Measurements from ENCODE around the gene SLC25A19.

Gene SLC25A19

DNA sequence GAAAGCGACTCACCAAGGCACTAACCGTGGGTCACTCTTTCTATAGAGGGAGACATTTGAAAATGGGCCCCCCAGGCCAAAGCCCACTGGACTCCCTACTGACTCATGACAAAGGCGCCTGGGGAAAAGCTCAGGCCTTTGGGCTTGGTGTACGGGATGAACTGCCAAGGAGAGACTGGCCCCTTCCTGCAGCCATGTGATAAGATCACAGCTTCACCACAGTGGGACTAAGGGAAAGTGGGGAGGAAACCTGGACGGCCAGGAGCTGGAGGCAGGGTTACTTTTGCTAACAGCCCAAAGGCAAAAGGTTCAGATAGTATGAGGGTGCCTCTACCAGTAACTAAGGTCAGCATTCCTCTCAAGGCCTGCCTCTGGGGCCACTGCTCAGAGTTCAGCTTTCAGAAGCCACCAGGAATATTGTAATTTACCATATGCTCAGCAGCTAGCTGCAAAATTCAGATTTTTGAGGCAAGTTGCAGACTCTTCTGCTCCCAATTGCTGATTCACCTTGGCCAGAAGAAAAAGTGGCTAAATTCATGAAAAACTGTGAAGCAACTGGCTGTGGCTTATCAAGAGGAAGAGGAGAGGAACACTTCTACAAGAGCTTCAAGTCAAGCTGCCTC is 37.1 kb upstream of the SLC25A19 start:
- TF ChIP-seq, protein P1, sequence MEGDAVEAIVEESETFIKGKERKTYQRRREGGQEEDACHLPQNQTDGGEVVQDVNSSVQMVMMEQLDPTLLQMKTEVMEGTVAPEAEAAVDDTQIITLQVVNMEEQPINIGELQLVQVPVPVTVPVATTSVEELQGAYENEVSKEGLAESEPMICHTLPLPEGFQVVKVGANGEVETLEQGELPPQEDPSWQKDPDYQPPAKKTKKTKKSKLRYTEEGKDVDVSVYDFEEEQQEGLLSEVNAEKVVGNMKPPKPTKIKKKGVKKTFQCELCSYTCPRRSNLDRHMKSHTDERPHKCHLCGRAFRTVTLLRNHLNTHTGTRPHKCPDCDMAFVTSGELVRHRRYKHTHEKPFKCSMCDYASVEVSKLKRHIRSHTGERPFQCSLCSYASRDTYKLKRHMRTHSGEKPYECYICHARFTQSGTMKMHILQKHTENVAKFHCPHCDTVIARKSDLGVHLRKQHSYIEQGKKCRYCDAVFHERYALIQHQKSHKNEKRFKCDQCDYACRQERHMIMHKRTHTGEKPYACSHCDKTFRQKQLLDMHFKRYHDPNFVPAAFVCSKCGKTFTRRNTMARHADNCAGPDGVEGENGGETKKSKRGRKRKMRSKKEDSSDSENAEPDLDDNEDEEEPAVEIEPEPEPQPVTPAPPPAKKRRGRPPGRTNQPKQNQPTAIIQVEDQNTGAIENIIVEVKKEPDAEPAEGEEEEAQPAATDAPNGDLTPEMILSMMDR (conservative IDR thresholded peaks at IDR 0.05; ENCODE audit: low read depth), result no peak
- H3K27ac ChIP-seq, result peak overlapping the region; percentile 37
- POLR2A ChIA-PET (ENCODE audit: low non-redundant PET), result interaction anchor here (0.6 kb wide), 1 partner anchor 13 kb away, joined by 6 read pairs; no protein-coding TSS in a partner anchor
- DNase-seq (ENCODE audit: low spot score), result no peak
- CTCF ChIA-PET, result interaction anchor here (0.5 to 0.7 kb wide), 2 partner anchors 61 to 71 kb away, joined by 4 to 5 read pairs; no protein-coding TSS in a partner anchor

DNA sequence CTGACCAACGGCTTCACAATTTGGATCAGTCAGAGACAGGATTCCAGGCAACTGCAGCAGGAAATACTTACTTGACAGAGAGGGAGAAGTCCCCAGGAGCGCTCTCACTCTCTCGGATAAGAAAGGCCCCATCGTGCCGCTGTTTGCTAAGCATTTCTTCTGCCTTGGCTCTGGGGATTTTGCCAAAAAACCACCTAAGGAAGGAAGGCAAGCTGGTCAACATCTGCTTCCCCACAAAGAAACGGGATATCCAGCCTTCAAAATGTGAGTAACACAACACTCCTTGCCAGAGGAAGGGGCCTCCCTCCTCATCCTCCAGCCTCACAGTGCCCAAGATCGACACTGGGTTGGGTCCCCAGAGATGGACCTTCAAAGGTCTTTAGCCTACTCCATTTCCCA is 36.6 kb upstream of the SLC25A19 start:
- no peak for DNase-seq (ENCODE audit: low spot score)
- TF ChIP-seq, protein P1 (conservative IDR thresholded peaks at IDR 0.05; ENCODE audit: low read depth), result no peak
- H3K27ac ChIP-seq, result peak overlapping the region; percentile 37
- CTCF ChIA-PET, result no interaction called here
- POLR2A ChIA-PET (ENCODE audit: low non-redundant PET), result no interaction called here

DNA sequence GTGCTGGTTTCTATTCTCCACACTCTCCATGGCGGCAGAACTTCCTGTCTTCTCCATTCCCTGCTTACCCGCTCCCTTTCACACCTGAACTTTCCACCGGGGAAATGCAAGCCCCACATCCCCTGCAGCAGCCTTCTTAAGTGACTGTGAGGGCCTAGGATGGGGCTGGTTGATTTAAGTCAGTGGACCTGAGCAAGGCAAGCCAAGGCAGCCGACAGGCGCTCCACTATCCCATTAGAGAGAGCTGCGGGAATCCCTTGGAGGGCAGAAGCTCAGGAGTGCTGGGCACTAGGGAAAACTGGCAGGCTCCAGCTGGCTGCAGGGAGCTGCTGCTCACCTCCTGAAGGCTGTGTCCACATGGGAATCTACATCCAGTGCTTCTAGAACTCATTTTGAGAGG is 36.1 kb upstream of the SLC25A19 start:
- peak overlapping the region; percentile 37 for H3K27ac ChIP-seq
- TF ChIP-seq, protein P1 (conservative IDR thresholded peaks at IDR 0.05; ENCODE audit: low read depth), result no peak
- ChIA-PET POLR2A (ENCODE audit: low non-redundant PET) (no interaction called here), CTCF (no interaction called here)
- DNase-seq (ENCODE audit: low spot score), result no peak

DNA sequence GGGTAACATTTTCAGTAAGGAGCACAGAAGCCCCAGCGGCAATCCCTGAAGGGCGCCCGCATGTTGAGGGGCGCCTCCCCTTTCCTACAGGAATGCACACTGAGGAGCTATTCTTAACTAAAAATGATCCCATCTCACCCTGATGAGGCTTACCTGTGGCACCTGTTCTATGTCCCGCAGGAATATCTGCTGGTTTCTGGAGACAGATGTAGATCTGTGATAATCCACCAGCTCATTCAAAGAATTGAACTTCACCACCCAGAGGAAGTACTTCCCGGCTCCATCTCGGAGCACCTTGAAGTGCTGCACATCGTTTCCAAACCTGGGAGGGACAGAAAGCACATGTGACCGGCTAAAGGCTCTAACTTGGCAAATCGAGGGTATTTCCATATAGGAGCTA is 32.3 kb upstream of the SLC25A19 start:
- DNase-seq (ENCODE audit: low spot score), result no peak
- TF ChIP-seq, protein P1 (conservative IDR thresholded peaks at IDR 0.05; ENCODE audit: low read depth), result no peak
- no peak overlapping the region for H3K27ac ChIP-seq
- ChIA-PET CTCF (interaction anchor here (0.7 kb wide), 1 partner anchor 91 kb away, joined by 3 read pairs; no protein-coding TSS in a partner anchor), POLR2A (ENCODE audit: low non-redundant PET) (no interaction called here)

DNA sequence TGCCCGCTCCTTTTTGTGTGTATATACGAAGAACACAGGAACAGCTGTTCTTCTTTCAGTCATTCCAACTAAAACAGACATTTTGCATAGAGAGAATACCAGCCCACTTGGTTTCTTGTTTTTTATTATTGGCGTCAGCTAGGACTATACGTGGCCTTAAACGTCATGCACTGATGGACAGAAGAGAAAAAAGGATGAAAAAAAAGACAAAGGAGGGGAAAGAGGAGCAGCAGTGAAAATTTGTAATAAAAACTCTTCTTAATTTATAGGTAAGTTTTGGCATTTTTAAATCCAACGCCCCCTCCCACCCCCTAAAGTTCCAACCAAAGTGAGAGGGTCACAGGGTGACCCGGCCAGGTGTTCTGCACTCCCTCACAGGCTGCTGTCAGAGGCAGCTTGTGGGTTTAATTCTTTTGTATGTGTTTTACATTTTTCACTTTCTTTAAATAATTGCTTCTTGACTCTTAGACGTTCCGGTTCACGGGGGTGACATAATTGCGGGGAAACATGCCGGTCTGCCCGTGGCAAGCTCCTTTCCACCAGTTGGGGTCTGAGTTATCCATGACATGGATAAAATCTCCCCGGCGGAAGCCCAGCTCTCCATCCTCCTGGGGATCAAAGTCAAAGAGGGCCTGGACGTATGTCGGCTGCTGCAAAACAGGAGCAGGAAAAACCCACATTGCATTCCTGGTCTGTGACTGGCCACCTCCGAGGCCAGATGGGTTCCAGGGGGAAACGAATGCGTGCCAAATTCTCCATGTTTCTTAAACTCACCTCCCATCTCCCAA is 30.9 kb upstream of the SLC25A19 start:
- DNase-seq (ENCODE audit: low spot score), result no peak
- CTCF ChIA-PET, result interaction anchor here (0.6 kb wide), 1 partner anchor 305 kb away, joined by 4 read pairs; no protein-coding TSS in a partner anchor
- H3K27ac ChIP-seq, result no peak overlapping the region
- POLR2A ChIA-PET (ENCODE audit: low non-redundant PET), result no interaction called here
- TF ChIP-seq, protein P1 (conservative IDR thresholded peaks at IDR 0.05; ENCODE audit: low read depth), result no peak

DNA sequence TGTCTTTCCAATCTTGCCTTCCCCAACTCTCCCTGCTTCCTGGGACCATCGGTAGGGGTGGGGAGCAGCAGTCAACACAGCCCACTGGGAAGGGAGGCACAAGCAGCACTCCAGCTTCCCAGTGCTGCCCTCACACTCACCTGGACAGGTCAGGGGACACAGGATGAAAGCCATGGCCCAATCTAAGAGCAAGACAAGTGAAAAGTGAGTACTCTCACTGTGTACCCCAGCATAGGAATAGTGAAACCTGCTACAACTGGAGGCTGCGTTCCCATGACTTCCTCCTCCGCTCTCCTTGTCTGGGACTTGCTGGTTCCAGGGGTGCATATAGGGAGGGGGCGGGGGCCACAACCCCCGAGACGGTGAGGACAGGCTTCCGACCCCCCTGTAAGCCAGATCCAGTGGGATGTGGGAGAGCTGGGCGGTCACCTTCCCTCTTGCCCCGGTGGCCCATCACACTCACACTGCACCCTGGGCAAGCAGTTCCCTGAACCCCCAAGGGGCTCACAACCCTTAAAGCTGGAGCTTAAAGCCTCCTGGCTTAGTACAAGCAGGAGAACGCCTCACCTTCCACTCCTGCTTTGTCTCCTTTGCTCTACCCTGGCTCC is 29.5 kb upstream of the SLC25A19 start:
- no peak for DNase-seq (ENCODE audit: low spot score)
- H3K27ac ChIP-seq, result peak overlapping the region; percentile 31; the same call in 1 of the 2 replicates
- ChIA-PET POLR2A (ENCODE audit: low non-redundant PET) (no interaction called here), CTCF (no interaction called here)
- TF ChIP-seq, protein P1 (conservative IDR thresholded peaks at IDR 0.05; ENCODE audit: low read depth), result no peak

Data from RWPE1 (cell line).